HL-60/S4 treated with retinoic acid at 250 ng/mL for 4 days and 3 days (cell line): ENCODE measurements around the gene FTSJ3.
"Not testable (repeated sequence)": the region's sequence is repeated elsewhere in the genome, so short reads cannot be mapped to it uniquely, and the experiment has no call there.

Experiments used
- in situ Hi-C: fragments of 300-500 bp; cut with MboI; formaldehyde crosslinking; loops from 2 replicates; pipeline ENCODE4 v1.7.0; 2022; ENCODE audit warnings: low sequenced_read_pairs

The FTSJ3 gene, protein sequence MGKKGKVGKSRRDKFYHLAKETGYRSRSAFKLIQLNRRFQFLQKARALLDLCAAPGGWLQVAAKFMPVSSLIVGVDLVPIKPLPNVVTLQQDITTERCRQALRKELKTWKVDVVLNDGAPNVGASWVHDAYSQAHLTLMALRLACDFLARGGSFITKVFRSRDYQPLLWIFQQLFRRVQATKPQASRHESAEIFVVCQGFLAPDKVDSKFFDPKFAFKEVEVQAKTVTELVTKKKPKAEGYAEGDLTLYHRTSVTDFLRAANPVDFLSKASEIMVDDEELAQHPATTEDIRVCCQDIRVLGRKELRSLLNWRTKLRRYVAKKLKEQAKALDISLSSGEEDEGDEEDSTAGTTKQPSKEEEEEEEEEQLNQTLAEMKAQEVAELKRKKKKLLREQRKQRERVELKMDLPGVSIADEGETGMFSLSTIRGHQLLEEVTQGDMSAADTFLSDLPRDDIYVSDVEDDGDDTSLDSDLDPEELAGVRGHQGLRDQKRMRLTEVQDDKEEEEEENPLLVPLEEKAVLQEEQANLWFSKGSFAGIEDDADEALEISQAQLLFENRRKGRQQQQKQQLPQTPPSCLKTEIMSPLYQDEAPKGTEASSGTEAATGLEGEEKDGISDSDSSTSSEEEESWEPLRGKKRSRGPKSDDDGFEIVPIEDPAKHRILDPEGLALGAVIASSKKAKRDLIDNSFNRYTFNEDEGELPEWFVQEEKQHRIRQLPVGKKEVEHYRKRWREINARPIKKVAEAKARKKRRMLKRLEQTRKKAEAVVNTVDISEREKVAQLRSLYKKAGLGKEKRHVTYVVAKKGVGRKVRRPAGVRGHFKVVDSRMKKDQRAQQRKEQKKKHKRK

DNA sequence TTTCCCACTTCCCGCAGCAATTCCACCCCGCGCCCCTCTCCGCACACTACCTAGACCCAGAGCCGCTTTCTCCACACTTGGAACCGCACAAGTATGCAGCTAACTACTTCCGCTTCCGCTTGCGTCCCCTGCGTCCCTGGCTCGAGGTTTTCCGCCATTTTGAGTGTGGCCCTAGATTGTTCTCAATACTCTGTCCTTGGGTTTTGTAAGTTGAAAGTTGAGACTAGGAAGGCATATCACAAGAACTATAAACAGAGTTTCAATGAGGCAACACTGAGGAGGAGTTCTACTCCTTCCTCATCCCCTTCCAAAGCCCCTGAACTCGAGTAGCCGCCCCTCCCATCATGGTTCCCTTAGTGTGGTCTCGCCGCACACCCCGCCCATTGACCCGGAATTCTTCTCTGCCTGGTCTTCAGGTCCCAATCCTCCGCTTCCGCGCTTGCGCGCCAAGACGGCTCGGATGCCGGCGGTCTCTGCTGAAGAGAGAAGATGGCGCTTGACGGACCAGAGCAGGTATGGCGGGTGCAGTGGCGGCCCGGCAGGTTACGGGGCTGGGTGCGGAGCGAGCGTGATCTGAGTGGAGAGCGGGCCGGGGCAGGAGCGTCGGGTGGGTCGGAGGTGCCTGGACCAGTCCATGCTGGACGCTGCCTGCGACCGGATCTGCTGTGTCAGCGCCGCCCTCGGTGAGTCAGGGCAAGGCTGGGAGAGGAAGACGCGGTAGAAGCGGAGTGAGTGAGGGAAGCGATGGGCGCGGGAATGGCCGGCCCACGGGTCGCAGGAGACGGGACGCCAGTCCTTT lies at the start of gene FTSJ3, which contains the start of gene PSMC5:
Gene FTSJ3, minus strand, starts transcription at position 662 of the 799 bp plus-strand sequence. CDS start 761 bp downstream, outside the sequence.
Gene PSMC5, plus strand, starts transcription at position 430 of the 799 bp plus-strand sequence. Its CDS starts 60 bp downstream, at position 490.
- in situ Hi-C loops: loop anchor here (25.0 kb wide), 1 partner anchor 390 kb away; the partner anchor contains the start of gene CYB561

DNA sequence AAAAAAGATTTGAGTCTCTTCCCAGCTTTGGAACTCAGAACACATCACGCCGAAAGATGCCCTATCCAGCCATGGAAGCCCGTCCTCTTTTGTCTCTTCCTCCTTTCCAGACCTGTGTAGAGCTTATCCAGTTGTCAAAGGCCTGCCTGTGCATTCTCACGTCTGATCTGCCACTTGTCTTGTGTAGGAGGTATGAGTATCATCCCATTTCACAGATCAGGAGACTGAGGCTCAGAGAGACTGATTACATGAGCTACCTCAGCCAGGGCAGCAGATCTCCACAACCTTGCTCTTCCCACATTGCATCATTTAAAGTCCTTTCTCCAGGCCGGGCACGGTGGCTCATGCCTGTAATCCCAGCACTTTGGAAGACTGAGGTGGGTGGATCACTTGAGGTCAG lies 47.2 kb upstream of the FTSJ3 start:
- in situ Hi-C loops: not testable (repeated sequence)

DNA sequence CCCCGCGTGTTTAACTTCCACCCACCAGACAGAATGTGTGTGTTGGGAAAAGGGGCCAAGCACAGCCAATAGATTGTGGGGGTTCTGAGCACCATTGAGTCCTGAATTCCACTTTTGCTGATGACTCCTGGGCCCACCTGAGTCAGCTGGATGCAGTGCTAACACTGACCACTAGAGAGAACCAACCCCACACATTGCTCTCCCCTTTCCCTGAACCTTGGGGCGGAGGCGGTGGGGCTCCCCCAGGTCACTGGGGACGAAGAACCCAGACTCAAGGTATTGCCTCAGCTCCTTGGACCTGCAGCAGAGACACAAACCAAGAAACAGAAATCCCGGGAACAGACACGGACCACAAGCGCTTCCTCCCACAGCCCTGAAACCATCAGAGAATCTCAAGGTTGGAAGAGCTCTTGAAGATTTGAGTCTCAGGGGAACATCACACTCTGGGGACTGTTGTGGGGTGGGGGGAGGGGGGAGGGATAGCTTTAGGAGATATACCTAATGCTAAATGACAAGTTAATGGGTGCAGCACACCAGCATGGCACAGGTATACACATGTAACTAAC lies 46.7 kb upstream of the FTSJ3 start:
- in situ Hi-C loops: not testable (repeated sequence)

DNA sequence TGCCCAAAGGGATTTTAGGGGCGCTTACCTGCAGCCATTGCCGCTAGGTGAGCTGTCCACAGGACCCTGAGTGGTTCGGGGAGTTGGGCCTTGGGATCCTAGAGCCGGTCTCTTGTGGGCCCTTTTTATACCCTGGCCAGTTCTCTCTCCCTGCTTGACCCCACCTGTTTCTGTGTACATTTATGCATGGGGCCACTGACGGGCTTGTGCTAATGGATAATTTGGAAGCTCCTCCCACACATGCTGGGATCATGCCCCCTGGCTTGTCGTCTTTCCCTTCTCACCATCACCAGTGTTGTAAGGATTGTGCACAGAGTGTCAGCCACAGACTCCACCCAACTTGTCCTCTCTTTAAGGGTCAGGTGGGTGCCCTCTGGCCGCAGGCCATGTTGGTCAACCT lies 46.1 kb upstream of the FTSJ3 start, which contains the start of gene CSH2:
Gene CSH2, minus strand, starts transcription at position 101 of the 400 bp plus-strand sequence. Its CDS starts 63 bp downstream, at position 38.
- in situ Hi-C loops: not testable (repeated sequence)

DNA sequence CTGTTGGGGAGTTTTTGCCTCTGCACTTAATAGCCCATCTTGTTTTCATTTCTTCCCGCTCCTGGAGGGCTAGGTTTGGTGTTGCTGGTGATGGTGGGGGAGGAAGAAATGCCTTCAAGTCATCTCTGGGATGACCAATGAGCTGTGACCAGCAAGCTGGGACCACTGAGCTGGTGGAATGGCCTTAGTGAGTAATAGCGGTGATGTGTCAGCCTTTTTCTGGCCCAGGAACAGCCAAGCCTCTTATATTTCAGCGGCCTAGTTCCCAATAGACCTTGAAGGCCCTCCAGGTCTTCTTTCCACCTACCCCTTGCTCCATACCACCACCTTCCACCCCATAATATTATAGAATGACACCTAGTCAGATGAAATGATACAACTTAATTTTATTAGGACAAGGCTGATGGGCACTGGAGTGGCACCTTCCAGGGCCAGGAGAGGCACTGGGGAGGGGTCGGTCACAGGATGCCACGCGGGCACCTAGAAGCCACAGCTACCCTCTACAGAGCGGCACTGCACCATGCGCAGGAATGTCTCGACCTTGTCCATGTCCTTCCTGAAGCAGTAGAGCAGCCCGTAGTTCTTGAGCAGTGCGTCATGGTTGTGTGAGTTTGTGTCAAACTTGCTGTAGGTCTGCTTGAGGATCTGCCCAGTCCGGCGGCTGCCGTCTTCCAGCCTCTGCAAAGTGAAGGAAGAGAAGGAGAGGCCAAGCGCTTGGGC lies 44.3 kb upstream of the FTSJ3 start:
- in situ Hi-C loops: not testable (repeated sequence)

DNA sequence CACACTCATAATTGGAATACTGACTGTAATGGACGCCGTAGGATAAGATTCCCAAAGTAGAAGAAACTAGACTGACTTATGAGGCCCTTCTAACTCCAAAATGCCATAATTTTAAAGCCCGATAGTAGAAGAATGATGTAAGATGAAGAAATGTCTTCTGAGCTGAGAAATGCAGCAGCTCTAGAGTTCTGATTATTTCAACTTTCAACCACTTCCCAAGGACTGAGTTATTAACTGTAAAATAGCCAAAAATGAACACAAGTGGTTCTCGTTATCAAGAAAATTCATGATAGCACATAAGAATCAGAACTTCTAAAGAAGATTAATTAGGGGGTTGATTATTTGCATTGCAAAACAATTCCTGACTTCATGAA lies 42.8 kb upstream of the FTSJ3 start:
- in situ Hi-C loops: not testable (repeated sequence)

DNA sequence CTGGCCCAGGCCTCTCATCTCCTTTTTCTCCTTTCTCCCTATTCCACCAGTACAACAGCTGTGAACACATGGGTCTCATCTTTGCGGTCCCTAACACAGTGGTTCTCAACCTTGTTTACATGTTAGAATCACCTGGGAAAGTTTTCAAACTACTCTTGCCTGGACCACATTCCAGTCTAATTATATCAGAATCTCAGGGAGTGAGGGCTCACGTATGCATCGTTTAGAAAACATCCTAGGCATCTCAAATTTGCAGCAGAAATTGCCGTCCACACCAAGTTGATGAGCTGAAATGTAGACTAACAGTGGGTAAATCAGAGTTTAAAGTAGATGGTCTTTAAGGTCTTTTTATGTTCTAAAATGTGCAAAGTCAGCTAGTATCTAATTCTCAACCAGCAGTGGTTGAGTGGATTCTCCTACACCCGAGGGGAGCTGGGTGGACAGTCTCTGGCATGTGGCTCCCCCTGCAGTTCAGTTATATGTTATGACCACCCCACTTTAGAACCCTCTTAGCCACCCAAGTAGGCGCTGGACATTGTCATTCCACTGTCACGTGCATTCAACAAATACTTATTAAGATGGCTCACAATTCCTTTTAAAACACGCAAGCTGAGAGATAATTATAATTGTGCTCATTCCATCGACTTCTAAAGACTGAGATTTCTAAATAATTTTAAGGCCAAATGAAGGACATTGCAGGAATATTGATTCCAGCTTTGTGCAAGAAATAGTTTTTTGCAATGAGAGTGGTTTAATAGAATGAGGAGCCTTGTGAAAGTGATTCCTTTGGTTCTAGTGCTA lies 42.2 kb upstream of the FTSJ3 start:
- in situ Hi-C loops: not testable (repeated sequence)

DNA sequence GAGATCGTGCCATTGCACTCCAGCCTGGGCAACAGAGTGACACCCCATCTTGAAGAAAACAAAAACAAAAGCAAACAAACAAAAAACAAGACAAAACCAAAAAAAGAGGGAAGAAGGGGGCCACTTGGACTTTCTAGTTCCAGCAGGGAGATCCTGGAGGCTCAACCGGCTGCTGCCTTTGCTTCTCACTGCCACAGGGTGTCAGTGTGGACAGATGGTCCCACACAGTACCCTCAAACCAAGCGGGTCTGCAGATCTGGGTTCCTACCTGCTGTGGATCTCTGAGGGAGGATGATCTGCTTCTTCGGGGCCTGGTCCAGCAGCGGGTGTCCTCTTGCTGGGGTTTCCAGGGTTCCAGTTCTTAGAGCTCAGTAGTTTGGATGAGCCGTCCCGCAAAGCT lies 39.2 kb upstream of the FTSJ3 start:
- in situ Hi-C loops: not testable (repeated sequence)

DNA sequence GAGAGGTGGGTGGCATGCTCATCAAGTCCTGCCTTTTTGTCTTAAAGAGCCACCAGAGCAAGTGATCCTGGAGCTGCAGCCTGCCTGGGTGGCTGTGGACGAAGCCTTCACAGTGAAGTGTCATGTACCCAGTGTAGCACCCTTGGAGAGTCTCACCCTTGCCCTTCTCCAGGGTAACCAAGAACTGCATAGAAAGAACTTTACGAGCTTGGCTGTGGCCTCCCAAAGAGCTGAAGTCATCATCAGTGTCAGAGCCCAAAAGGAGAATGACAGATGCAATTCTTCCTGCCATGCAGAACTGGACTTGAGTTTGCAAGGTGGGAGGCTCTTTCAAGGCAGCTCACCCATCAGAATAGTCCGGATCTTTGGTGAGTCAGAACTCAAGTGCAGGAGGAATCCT lies 31.8 kb upstream of the FTSJ3 start:
- in situ Hi-C loops: no loop called here

DNA sequence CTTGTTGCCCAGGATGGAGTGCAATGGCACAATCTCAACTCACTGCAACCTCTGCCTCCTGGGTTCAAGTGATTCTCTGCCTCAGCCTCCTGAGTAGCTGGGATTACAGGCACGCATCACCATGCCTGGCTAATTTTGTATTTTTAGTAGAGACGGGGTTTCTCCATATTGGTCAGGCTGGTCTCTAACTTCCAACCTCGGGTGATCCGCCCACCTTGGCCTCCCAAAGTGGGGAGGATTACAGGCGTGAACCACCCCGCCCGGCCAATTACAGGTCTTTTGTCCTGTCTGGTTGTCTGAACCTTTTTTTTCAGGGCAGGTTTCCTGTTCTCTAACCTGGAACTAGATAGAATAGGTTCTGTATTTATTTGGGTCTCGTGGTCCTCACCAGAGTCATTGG lies 29.0 kb upstream of the FTSJ3 start:
- in situ Hi-C loops: not testable (repeated sequence)

DNA sequence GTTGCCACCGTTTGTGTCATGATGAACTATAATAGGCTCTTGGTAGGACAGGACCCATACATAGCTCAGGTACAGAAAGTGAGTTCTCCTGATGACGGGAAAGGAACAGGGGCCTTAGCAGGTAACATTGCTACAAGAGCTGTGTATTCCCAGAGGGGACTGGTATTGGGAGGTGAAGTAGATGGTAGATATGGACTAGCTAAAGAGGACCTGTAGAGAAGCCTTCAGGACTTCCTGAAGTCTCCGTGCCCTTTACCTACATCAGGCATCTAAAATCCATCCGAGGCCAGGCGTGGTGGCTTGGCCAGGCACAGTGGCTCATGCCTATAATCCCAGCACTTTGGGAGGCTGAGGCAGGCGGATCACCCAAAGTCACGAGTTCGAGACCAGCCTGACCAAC lies 27.7 kb upstream of the FTSJ3 start:
- in situ Hi-C loops: no loop called here

DNA sequence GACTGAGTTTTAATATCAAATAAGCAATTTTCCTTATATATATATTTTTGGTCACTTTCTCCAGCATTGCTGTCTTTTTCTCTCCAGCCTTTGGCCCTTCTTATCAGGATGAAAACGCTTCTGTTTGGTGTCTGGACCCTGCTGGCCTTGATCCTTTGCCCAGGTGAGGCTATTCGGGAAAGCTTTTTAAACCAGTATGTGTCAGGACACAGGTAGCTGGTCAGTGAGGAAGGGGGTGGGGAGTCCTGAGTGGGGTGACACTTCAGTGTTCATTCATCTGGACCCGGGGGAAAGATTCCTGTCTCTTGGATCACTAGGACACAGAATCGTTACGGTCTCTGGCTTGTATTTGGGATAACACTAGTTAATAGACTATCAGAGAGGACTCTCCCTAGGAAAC lies 27.2 kb upstream of the FTSJ3 start:
- in situ Hi-C loops: no loop called here

DNA sequence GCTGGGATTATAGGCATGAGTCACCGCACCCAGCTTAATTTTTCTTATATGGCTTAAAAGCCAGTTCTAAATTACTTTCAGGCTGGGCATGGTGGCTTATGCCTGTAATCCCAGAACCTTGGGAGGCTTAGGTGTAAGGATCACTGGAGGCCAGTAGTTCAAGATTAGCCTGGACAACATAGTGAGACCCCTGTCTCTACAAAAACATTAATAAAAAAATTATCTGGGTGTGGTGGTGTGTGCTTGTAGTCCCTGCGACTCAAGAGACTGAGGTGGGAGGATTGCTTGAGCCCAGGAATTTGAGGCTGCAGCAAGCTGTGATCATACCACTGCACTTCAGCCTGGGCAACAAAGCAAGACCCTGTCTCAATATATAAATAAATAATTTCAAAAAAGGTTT lies 25.8 kb upstream of the FTSJ3 start:
- in situ Hi-C loops: no loop called here

DNA sequence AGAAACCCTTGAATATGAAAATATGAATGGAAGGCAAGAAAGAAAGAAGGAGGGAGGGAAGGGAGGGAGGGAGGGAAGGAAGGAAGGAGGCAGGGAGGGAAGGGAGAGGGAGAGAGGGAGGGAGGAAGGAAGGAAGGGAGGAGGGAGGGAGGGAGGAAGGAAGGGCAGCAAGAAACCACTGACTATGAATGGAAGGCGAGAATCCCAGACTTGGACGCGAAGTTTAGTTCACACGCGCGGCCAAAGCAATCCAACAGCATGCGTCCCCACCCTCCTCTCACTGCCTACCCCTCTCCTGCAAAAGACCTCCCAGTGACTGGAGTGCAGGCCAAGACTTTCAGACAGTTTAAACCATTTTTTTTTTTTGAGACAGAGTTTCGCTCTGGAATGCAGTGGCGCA lies 22.9 kb upstream of the FTSJ3 start:
- in situ Hi-C loops: no loop called here

DNA sequence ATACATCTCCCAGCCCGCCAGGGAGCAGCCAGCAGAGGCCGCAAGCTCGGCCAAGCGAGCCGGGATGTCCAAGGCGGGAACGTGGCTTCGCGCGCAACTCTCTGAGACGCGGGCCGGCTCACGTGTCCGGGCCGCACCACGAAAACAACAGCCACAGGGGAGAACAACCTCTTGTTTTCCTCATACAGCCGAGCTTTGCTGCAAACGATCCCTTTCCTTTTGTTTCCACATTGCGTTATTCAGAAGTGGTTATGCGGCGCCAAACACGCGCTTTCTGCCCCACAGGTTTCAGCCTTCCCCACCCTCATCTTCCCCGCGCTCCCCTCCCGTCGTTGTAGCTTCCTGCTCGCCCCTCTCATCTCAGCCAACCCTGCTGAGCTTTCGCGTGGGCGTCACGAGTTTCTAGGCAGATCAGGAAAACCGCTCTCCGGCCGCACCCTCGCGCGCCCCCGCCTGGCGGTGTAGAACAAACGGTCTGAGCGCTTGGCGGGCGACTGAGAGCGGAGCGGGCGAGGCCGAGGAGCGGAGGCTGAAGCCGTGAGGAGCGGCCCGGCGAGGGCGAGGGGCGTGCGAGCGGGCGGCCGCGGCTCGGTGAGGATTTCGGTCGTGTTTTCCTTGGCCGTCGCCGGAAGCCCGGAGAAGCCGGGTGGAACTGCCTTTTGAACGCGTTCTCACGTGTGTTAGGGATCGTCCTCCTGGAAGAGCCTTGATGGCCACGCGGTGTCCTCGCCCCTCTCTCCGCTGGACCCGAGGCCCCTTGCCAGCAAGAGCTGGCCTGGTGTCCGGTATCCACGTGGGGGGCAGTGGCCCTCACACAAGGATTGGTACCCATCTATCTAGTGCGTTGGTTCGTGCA lies 21.6 kb upstream of the FTSJ3 start:
- in situ Hi-C loops: loop anchor here (25.0 kb wide), 1 partner anchor 412 kb away; the partner anchor contains the start of gene CYB561

DNA sequence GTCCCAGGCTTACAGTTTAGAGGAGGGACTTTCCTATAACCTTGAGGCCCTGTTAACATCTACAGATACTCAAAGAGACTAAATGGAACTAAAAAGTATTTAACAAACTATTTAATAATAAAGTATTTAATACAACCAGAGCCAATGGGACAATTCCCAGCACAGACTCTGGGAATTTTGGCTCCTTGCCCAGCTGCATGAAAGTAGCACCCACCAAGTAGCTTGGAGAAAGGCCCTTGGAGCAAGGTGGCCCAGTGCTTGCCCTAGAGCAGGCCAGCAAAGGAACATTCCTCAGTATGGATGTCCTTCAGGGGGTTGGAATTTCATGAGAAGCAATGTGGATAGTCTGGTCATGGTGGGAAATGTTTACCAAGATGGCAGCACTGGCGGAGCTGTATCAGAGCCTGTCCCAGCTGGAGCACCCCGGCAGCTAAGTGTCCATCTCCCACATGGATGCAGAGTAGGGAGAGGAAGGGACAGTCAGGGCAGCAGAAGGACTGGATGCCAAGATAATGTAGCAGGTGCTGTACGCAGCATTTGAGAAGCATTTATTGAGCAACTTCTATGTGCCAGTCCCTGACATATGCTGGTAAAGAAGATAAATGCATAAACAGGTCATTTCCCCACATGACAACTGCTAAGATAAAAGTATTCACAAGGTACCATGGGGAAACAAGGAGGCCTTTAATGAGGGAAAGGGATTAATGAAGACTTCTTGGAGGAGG lies 20.2 kb upstream of the FTSJ3 start:
- in situ Hi-C loops: loop anchor here (25.0 kb wide), 1 partner anchor 410 kb away; the partner anchor contains the start of gene CYB561

DNA sequence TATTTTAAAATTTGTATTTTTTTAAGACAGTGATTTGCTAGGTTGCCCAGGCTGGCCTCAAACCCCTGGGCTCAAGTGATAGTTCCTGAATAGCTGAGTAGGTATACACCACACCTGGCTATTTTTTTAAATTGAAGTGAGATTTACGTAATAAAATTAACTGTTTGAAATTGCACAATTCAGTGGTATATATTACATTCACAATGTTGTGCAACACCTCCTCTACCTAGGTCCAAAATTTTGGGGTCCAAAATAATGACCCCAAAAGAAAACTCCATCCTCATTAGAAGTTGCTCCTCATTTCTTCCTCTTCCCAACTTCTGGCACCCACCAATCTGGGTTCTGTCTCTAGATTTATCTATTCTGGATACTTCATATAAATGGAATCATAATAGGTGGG lies 18.0 kb upstream of the FTSJ3 start:
- in situ Hi-C loops: loop anchor here (25.0 kb wide), 1 partner anchor 408 kb away; the partner anchor contains the start of gene CYB561
